Ishikawa (cell line): ENCODE measurements around the gene STAT1.

ENCODE experiments used
- CEBPB ChIP-seq: IDR thresholded peaks from 2 replicates; pipeline ENCODE4 v1.6.1; 2012
- EGR1 ChIP-seq: IDR thresholded peaks from 2 replicates; pipeline ENCODE4 v1.6.1; 2012
- EP300 ChIP-seq: IDR thresholded peaks from 2 replicates; pipeline ENCODE4 v1.6.1; 2012; ENCODE audit warnings: borderline replicate concordance
- FOXM1 ChIP-seq: IDR thresholded peaks from 2 replicates; pipeline ENCODE4 v1.6.1; 2012; ENCODE audit warnings: low read depth, borderline replicate concordance
- MAX ChIP-seq: IDR thresholded peaks from 2 replicates; pipeline ENCODE4 v1.6.1; 2012
- NFIC ChIP-seq: IDR thresholded peaks from 2 replicates; pipeline ENCODE4 v1.6.1; 2012
- RAD21 ChIP-seq: IDR thresholded peaks from 2 replicates; pipeline ENCODE4 v1.6.1; 2012; ENCODE audit warnings: low read depth
- TAF1 ChIP-seq: IDR thresholded peaks from 2 replicates; pipeline ENCODE4 v1.6.1; 2012; ENCODE audit warnings: low read depth, mild to moderate bottlenecking
- TCF12 ChIP-seq: IDR thresholded peaks from 2 replicates; pipeline ENCODE4 v1.6.1; 2012; ENCODE audit warnings: low read depth
- YY1 ChIP-seq: IDR thresholded peaks from 2 replicates; pipeline ENCODE4 v1.6.1; 2012; ENCODE audit warnings: low read depth
- ZBTB7A ChIP-seq: IDR thresholded peaks from 2 replicates; pipeline ENCODE4 v1.6.1; 2012; ENCODE audit warnings: low read depth
- TF ChIP-seq, protein P1 (sequence below): IDR thresholded peaks from 2 replicates; pipeline ENCODE4 v1.6.1; 2012

GRCh38 chr2:190965580-190966222 is 48.3 kb downstream of the STAT1 start:
- TF ChIP-seq CEBPB (no peak), FOXM1 (no peak), NFIC (no peak), ZBTB7A (no peak), YY1 (no peak), RAD21 (no peak), TAF1 (no peak), EGR1 (no peak), EP300 (no peak), MAX (no peak), TCF12 (no peak)
- TF ChIP-seq, protein P1, sequence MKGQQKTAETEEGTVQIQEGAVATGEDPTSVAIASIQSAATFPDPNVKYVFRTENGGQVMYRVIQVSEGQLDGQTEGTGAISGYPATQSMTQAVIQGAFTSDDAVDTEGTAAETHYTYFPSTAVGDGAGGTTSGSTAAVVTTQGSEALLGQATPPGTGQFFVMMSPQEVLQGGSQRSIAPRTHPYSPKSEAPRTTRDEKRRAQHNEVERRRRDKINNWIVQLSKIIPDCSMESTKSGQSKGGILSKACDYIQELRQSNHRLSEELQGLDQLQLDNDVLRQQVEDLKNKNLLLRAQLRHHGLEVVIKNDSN: no peak
